Measurements from ENCODE around the gene OXTR.
A peak's percentile ranks its signal among the peaks of the same experiment; 100 is the strongest.

The OXTR gene

GRCh38 chr3:8769088-8769822 is at the start of gene OXTR:
OXTR (minus strand) TSS chr3:8769613; CDS start chr3:8768187, 1,426 bp downstream.
- peak; percentile 12 for DNase-seq (ENCODE audit: low read depth)

GRCh38 chr3:8817486-8817885 is 48.1 kb upstream of the OXTR start:
- no peak for DNase-seq (ENCODE audit: low read depth)

- DNase-seq (ENCODE audit: low read depth): no peak
These were observed 46.7 kb upstream of the OXTR start for GRCh38 chr3:8816106-8816505.

- DNase-seq (ENCODE audit: low read depth): no peak
These were observed 44.0 kb upstream of the OXTR start for GRCh38 chr3:8813411-8813810.

- no peak for DNase-seq (ENCODE audit: low read depth)
These were observed 41.1 kb upstream of the OXTR start for GRCh38 chr3:8810561-8810960.

GRCh38 chr3:8805774-8806173 is 36.4 kb upstream of the OXTR start:
- DNase-seq (ENCODE audit: low read depth): no peak

- DNase-seq (ENCODE audit: low read depth): no peak
These were observed 32.8 kb upstream of the OXTR start for GRCh38 chr3:8802256-8802655.

GRCh38 chr3:8800016-8800415 is 30.6 kb upstream of the OXTR start:
- no peak for DNase-seq (ENCODE audit: low read depth)

- DNase-seq (ENCODE audit: low read depth): no peak
These were observed 24.8 kb upstream of the OXTR start for GRCh38 chr3:8794247-8794646.

GRCh38 chr3:8793242-8793641 is 23.8 kb upstream of the OXTR start:
- no peak for DNase-seq (ENCODE audit: low read depth)

- no peak for DNase-seq (ENCODE audit: low read depth)
These were observed 21.1 kb upstream of the OXTR start for GRCh38 chr3:8790529-8790928.

GRCh38 chr3:8784676-8785435 is 15.4 kb upstream of the OXTR start:
- DNase-seq (ENCODE audit: low read depth): no peak

GRCh38 chr3:8780279-8780678 is 10.9 kb upstream of the OXTR start:
- no peak for DNase-seq (ENCODE audit: low read depth)

- no peak for DNase-seq (ENCODE audit: low read depth)
These were observed 9.1 kb upstream of the OXTR start for GRCh38 chr3:8778475-8778874.

GRCh38 chr3:8777978-8778267 is 8.5 kb upstream of the OXTR start:
- no peak for DNase-seq (ENCODE audit: low read depth)

- no peak for DNase-seq (ENCODE audit: low read depth)
These were observed 8.0 kb upstream of the OXTR start for GRCh38 chr3:8777201-8777977.

GRCh38 chr3:8776406-8776805 is 7.0 kb upstream of the OXTR start:
- no peak for DNase-seq (ENCODE audit: low read depth)

- no peak for DNase-seq (ENCODE audit: low read depth)
These were observed 6.2 kb upstream of the OXTR start for GRCh38 chr3:8775602-8776001.

GRCh38 chr3:8775181-8775580 is 5.8 kb upstream of the OXTR start:
- DNase-seq (ENCODE audit: low read depth): no peak

GRCh38 chr3:8773941-8774542 is 4.6 kb upstream of the OXTR start:
- no peak for DNase-seq (ENCODE audit: low read depth)

- no peak for DNase-seq (ENCODE audit: low read depth)
These were observed 887 bp downstream of the OXTR start for GRCh38 chr3:8768364-8769087.

Data from stimulated activated CD8-positive, alpha-beta memory T cell treated with anti-CD3 and anti-CD28 coated beads, Interleukin-7, amount 100 ng/mL, for 24 hours (primary cell).